ENCODE data around the gene RAPSN.

- no peak for TF ChIP-seq POLR2A (IDR thresholded peaks at IDR 0.05)
- TF ChIP-seq CTCF (IDR thresholded peaks at IDR 0.05) = no peak
These were observed 55.0 kb downstream of the RAPSN start for GRCh38 chr11:47394050-47394321.

All from body of pancreas (tissue), 4 donors.